HG02970 (cell line): ENCODE measurements around the gene PTK7.
"Not testable (repeated sequence)": the region's sequence is repeated elsewhere in the genome, so short reads cannot be mapped to it uniquely, and the experiment has no call there.

Experiments used
- ATAC-seq: cut with Tn5 transposase; IDR thresholded peaks from one replicate; pipeline ENCODE4 v1.9.1; 2021; ENCODE audit warnings: mild to moderate bottlenecking, moderate library complexity, moderate number of reproducible peaks; ENCODE audit not compliant: unreplicated experiment, low FRiP score

The PTK7 gene

DNA sequence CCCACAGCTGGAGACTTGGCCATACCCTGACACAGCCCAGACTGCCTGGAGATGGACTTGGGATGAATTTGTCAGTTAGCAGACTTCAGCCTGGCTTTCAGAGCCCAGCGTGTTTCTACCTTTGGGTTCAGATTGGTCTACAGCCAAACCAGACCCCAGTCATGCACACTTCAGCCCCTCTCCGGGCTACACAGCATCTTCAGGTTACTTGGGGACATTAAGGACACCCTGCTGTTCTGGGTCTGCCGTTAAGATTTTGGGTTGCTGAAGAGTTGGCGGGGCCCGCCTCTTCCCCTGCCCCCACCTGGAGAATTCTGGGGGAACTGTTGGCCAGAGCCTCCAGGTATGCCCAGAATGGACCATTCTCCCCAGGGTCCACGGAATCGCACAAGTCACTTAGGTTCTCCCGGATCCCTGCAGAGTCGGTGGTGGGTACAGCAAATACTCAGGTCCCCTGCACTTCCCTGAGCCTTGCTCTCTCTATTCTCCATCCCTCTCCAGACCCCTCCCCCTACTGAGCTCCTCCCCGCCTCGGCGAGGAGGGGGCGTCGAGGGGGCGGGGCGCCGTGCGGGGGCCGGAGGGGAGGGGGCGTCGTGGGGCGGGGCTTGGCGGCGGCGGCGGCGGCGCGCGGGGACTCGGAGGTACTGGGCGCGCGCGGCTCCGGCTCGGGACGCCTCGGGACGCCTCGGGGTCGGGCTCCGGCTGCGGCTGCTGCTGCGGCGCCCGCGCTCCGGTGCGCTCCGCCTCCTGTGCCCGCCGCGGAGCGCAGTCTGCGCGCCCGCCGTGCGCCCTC lies at the start of gene PTK7:
PTK7 (plus strand) TSS at position 645 of the 794 bp plus-strand sequence. CDS start 175 bp downstream, outside the sequence.
- ATAC-seq: no peak

DNA sequence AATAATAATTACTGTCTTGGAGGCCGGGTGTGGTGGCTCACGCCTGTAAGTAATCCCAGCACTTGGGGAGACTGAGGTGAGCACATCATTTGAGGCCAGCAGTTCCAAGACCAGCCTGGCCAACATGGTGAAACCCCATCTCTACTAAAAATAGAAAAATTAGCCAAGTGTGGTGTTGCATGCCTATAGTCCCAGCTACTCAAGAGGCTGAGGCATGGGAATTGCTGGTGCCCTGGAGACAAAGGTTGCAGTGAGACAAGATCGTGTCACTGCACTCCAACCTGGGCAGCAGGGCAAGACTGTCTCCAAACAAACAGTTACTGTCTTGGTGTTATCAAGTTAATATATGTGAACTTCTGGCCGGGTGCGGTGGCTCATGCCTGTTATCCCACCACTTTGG lies 49.7 kb upstream of the PTK7 start:
- ATAC-seq: no peak

DNA sequence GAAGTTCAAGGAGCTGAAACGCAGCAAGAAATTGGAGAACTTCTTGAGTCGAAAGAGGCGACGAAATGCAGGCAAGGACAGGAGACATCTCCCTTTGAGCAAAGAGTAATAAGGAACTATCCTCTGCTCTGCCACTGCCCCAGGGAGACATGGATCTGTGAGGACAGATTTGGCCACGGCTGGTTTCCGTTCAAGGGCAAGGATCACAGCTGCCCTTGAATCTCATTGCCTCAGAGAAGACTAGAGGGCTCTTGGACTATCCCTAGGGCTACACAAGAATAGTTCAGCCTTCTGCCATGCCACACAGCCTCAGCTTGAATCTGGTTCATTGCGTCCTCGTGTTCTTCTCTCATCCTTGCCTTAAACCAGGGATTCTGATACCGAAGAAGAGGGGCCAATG lies 47.0 kb upstream of the PTK7 start:
- no peak for ATAC-seq

DNA sequence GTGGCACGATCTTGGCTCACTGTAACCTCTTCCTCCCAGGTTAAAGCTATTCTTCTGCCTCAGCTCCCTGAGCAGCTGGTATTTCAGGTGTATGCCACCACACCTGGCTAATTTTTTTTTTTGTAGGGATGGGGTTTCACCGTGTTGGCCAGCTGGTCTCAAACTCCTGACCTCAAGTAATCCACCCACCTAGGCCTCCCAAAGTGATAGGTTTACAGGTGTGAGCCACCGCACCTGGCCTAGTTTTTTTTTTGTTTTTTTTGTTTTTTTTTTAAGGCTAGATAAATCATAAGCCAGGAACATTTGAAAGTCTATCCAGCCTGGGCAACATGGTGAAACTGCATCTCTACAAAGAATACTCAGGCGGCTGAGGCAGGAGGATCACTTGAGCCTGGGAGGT lies 43.8 kb upstream of the PTK7 start:
- ATAC-seq: no peak

DNA sequence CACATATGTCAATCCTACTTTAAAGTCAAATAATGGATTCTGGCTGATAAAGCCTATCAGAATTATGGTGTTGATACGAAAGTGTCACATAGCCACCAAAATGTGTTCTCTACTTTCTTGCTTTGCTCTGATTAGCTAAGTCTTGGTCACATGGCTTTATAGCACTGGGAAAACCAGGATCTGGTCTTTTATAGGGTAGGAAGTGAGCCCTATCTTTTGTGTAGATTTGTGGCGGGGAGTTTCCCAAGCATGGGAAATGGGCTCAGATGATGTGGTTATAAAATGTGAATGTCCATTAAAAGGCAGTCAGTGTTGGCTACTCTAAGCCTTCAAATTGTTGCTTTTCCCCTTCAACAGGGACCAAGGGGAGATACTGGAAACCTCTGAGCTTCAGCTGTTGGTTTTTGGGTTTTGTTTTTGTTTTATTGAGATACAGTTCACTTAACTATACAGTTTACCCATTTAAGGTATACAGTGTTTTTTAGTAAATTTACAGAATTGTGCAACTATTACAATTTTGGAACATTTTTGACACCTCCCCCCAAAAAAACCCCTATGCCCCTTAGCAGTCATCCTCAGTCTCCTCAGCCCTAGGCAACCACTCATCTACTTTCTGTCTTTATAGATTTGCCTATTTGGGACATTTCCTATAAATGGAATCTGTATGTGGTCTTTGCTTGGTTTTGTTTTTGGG lies 42.5 kb upstream of the PTK7 start:
- ATAC-seq: no peak

DNA sequence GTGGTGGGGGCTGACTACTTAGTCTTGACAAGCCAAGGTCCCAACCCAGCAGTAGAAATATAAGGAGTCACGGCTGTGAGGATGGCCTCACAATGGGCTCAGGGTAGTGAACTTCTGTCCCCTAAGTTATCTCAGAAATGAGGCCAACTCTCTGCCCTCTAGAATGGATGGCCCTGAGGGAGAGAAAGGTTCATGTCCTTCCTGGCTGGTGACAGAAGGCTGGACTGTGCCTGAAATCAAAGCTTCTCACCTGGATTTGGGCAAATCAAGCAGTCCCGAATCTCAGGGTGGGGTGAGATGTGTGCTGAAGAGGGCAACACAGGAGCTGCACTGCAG lies 42.0 kb upstream of the PTK7 start:
- ATAC-seq: no peak

DNA sequence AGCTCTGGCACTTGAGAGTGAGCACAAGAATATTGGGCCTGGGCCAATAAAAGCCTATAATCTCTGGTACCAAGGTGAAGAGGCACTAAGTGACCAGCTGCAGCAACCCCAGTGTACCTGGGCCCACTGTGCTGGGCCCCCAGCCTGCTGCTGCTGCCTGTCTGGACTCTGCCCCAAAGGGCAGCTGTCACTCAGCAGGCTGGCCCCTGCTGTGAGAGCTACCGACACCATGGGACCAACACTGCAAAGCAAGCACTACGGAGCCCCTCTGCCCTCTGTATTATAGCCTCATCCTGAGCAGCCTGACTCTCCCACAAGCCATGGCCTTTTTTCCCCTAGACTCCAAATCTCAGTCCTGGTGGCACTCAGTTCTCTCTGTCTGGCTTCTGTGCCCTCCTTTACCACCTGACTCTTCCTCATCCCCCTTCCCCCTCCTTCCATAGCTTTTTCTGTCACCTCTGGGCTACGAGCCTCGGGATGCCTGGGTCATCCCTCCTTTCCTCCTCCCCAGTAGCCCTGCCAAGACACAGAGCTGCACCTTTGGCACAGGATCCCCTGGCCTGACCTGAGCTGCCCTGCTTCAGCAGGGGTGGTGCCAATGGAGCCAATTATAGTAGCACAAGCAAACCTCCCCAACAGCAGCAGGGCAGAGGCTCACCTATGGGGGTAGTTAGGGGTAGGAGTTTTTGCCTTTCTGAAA lies 40.5 kb upstream of the PTK7 start:
- no peak for ATAC-seq

DNA sequence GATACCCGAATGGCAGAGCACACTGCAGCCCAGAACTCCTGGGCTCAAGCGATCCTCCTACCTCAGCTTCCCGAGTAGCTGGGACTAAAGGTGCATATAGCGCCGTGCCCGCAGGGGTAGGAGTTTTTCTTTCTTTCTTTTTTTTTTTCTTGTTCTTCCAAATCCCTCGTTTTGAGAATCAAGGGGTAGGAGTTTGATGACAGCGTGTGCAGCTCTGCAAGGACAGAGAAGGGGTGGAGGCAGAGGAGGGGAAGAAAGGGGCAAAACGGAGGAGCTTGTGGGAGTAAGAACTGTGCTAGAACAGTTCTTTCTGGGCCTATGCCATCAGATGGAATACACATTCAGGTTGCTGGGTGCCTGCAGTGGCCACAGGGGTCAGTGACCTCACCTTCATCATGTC lies 39.4 kb upstream of the PTK7 start:
- ATAC-seq: no peak

DNA sequence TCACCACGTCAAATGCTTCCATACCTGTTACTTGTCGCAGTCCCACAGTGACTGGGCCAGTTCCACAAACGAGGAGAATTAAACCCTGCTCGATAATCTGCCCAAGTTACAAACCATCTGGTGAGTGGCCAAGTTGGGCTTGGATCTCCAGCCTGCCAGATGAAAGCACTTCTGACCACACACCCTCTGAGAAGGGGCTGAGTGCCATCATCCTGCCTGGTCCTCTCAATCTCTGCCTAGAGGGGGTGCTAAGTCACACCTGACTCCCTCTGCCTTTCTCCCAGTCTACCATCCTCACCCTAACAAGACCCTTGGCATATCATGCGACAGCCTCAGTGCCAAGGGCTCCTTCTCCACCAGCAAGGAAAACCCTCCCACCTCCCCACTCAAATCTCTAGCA lies 38.9 kb upstream of the PTK7 start:
- no peak for ATAC-seq

DNA sequence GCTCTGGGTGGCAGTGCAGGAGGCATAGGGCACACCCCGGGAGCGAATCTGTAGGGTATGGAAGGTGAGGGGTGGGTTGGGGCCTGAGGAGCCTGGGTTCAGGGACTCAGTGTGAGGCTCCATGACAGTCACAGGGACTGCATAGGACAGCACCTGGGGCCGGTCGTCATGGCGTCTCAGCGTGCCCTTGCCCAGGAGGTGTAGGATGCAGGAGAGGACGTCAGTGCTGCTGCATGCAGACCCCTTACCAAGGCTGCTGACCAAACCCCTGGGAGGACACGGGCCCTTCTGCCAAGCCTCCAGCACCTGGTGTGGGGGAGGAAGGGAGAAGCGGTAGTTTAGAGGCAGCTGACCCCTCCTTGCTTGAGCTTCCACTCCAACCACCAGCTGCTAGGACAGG lies 38.4 kb upstream of the PTK7 start:
- ATAC-seq: no peak

DNA sequence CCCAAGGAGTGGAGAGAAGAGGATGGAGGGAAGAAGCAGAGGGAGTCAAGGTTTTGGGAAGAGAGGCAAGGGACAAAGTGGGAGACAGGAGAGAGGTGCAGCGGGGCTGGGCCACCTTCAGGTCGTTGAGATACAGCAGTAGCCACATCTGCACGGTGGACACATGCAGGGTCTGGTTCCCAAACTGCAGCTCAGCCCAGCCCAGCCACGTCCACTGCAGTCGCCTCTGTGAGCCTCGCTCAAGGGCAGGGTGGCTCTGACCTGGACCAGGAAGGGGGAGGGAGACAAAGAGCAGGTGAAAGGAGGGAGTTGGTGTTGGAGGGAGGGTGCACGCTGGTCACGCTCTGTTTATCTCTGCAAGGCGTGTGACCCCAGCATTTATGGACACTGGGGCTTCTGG lies 37.4 kb upstream of the PTK7 start:
- ATAC-seq: no peak

DNA sequence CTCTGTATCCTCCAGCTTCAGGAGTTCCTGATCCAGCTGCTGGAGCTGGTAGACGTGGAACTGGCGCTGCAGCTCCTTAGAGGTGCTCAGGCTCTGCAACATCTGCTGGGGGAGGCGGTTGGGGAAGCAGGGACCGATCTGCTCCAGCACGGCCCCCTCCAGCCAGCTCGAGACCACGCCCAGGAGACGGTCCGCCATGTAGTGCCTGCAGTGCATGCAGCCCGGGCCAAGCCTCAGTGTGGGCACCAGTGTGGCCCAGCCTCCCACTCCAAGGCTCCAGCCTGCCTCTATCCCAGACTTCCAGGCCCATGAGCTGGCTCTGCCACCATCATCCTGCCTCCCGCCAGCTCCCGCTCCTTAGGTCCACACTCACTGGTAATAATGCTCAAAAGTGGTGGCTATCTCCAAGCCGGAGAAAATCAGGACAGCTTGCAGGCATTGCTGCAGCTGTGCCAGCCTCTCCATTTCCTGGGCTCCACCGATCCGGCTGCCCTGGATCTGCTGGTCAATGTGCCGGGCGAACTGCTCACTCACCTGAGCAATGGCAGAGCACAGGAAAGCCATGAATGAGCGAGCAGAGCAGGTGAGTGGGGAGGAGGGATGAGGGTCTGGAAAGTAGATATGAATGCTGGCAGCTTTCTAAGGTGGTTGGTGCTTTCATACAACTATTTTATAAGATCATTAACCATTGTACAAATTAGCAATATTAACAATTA lies 35.4 kb upstream of the PTK7 start:
- no peak for ATAC-seq

DNA sequence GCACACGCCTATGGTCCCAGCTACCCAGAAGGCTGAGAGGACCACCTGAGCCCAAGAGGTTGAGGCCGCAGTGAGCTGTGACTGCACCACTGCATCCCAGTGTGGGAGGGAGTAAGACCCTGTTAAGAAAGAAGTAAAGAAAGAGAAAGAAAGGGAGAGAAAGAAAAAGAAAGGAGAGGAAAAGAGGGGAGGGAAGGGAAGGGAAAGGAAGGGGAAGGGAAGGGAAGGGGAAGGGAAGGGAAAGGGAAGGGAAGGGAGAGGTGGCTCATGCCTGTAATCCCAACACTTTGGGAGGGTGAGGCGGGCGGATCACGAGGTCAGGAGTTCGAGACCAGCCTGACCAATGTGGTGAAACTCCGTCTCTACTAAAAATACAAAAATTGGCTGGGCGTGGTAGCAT lies 34.6 kb upstream of the PTK7 start:
- ATAC-seq: not testable (repeated sequence)

DNA sequence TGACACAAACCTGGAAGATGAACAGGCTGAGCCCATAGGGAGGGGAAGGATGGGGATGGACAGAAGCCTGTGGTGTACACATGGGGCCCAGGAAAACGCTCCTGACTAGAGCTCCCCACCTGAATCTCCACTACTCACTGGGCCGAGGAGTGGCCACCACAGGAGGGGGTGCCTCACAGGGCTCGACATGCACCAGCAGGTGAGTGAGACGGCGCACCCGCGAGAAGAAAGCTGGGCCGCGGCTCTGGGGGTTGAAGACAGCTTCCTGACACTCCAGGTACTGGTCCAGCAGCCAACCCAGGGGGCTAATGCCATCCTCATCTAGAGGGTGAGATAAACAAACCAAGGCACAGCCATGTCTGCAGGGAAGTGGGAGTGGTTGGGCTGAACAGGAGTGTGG lies 32.8 kb upstream of the PTK7 start:
- no peak for ATAC-seq

DNA sequence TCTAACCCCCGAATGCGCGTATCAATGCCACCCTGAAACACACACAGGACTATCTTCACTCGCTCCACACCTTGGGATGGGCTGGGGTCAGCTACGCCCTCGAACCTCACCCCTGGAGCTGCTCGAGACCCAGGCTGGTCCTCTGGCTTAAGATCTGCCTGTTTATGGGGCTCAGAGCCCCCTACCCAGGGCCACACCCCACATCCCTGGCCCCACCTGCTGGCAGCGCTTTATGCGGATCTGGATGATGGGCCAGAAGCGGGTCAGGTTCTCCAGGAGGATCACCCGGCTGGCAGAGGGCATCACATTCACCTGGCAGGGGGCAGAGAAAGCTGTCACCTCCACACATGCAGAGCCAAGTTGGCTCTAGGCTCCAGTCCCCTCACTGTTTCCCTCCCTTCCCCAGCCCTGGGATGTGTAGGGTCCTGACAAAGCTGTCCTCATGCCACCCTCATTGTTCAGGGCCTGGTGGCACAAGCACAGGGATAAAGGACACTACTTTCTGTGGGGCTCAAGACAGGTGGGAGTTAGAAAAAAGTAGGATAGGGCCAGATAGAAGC lies 30.7 kb upstream of the PTK7 start:
- ATAC-seq: no peak

DNA sequence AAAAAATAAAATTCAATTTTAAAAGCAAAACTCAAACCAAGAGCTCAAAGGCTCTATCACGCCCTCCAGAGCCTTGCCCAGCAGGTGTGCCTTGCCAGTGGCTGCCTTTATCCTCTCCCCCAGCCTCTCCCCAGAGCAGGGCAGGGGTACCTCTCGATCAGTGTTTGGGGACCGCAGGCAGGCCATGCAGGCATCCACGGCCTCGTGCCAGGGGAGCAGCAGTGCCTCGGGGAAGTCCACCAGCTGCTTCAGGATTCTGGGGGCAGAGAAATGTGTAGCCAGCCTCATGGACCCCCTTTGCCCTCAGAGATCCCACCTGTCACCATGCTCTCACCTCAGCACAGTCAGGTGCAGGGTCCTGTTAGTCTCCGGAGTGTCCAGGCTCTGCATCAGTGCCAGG lies 28.1 kb upstream of the PTK7 start:
- ATAC-seq: no peak

DNA sequence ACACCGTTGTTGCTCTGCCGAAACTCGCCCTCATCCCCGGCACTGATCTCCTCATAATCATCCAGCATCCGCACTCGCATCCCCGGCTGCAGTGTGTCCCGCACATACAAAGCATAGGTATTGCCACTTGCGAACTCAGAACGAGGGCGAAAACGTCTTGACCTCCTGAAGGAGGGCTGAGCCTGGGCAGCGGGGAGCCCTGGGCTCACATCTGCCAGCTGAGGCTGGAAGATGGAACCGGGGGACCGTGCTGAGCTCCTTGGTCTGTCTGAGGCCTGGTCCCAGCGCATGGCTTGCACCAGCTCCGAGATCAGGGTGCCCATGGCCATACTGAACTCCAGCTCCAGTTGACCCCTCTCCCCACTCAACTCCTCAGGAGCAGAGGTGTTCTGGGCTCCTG lies 25.1 kb upstream of the PTK7 start:
- no peak for ATAC-seq

DNA sequence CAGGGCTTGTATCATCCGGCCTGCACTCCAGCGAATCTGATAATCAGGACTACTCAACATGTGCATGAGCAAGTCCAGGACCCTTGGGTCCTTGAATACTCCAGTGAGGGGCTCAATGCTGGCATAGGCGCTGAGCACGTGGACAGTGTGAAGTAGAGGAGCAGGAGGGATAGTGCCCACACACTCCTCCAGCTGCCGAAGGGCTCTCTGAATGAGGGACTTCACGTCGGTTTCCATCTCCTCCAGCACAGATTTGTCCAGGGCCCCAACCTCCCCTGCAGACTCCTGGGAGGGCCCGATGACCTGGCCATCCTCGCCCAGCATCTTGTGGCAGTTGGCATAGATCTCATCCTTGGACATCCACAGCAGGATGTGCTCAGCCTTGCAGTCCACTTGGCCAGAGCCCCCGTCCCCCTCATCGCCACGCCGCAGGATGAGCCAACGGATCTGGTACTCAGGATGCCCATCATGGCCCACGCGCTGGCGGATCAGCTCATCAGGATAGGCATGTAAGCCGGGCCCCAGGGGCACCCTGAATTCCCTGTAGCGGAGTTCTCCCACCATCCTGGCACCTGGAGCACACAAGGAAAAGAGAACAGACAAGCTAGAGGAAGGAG lies 23.8 kb upstream of the PTK7 start:
- ATAC-seq: no peak

DNA sequence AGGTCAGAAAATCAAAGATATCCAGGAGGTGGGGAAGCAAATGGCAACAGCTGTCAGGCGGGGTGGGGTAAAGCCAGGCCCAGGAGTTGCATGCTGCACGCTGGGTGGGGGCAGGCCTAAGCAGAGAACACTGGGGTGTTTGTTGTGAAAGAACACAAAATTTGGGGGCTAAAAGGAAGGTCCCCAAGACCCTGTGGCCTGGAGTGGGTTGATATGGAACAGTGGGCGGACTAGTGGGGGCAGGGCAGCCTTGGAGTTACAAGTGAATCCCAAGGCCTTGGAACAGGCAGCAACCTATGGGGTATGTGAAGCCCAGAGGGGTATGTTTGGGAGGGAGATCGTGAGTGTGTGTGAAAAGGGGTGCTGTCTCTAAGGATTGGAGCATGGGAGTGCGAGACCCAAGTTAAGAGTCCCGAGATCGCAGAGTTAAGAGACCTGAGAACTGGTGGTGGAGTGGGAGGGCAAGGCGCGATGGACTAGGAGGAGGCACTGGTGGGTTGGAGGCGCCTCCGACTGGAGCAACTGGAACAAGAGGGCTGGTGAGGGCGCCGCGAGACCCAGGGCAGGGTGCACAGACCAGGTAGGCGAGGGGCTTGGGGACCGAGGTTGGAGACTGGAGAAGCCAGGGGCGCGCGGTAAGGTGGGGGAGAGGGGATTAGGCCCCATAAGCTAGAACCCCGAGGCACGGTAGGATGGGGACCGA lies 23.1 kb upstream of the PTK7 start:
- ATAC-seq: no peak
